ENCODE measurements around the gene TMPRSS12. TPM values are rescaled to one million over a fixed set of nuclear protein-coding genes. Genes with fewer than 3 reads are reported as not detected.

The TMPRSS12 gene
- polyA plus RNA-seq, 1 experiment = not detected

GRCh38 chr12:50934371-50934851, 91.7 kb downstream of the TMPRSS12 start:
- Histone ChIP-seq H3K27ac (ENCODE audit: low read depth, low read length) (no peak overlapping the region), H3K4me3 (ENCODE audit: low read depth, low read length) (no peak overlapping the region), H3K27me3 (ENCODE audit: control insufficient read depth, insufficient read depth, low read length) (no peaks in the 10 kb centered on the region), H3K9me3 (ENCODE audit: control insufficient read depth, insufficient read depth, low read length) (peaks cover 16% of the 10 kb centered on the region)
- ChIA-PET CTCF (interaction anchor here (1.3 kb wide), 1 partner anchor 9 kb away, joined by 4 read pairs; a partner anchor contains a TSS), POLR2A (interaction anchor here (1.5 kb wide), 1 partner anchor 10 kb away, joined by 5 read pairs; a partner anchor contains a TSS)
- no peak for TF ChIP-seq CTCF (IDR thresholded peaks at IDR 0.05; ENCODE audit: low read depth, low read length)
- no peak for DNase-seq (ENCODE audit: low read depth, low spot score)

GRCh38 chr12:50934981-50935807, 92.5 kb downstream of the TMPRSS12 start:
- Histone ChIP-seq H3K27me3 (ENCODE audit: control insufficient read depth, insufficient read depth, low read length) (no peaks in the 10 kb centered on the region), H3K27ac (ENCODE audit: low read depth, low read length) (peak overlapping the region; percentile 53), H3K4me3 (ENCODE audit: low read depth, low read length) (peak overlapping the region; percentile 5; the same call in 1 of the 2 replicates), H3K9me3 (ENCODE audit: control insufficient read depth, insufficient read depth, low read length) (peaks cover 16% of the 10 kb centered on the region)
- ChIA-PET CTCF (interaction anchor here (1.3 kb wide), 1 partner anchor 10 kb away, joined by 4 read pairs; a partner anchor contains a TSS), POLR2A (no interaction called here)
- no peak for TF ChIP-seq CTCF (IDR thresholded peaks at IDR 0.05; ENCODE audit: low read depth, low read length)
- DNase-seq (ENCODE audit: low read depth, low spot score) = peak; percentile 26

- CTCF ChIA-PET = no interaction called here
- no peak for DNase-seq (ENCODE audit: low read depth, low spot score)
- POLR2A ChIA-PET = no interaction called here
These were observed 94.2 kb downstream of the TMPRSS12 start for GRCh38 chr12:50936821-50937530.

More at GRCh38 chr12:50936821-50937530, 94.2 kb downstream of the TMPRSS12 start:
- H3K9me3 ChIP-seq (ENCODE audit: control insufficient read depth, insufficient read depth, low read length) = peaks cover 16% of the 10 kb centered on the region
- H3K4me3 ChIP-seq (ENCODE audit: low read depth, low read length) = no peak overlapping the region
- no peak for TF ChIP-seq CTCF (IDR thresholded peaks at IDR 0.05; ENCODE audit: low read depth, low read length)
- no peak overlapping the region for H3K27ac ChIP-seq (ENCODE audit: low read depth, low read length)
- no peaks in the 10 kb centered on the region for H3K27me3 ChIP-seq (ENCODE audit: control insufficient read depth, insufficient read depth, low read length)

Small RNA genes lying within 50 kb of the gene (small RNA-seq; reads per million reads assigned to genes)
- gene AC013244.2 (ENCODE audit: insufficient read length, low read depth) = not detected
- not detected for gene RN7SL519P (ENCODE audit: insufficient read length, low read depth)

Other genes starting within 250 kb of the TMPRSS12 start
- 60.5 and 63.1 TPM in 2 replicates for gene ATF1, start 78.8 kb upstream of the TMPRSS12 start, polyA plus RNA-seq (2011; rRNA removed)
- not detected in 2 replicates for gene HIGD1C, start 109.6 kb downstream of the TMPRSS12 start, polyA plus RNA-seq (2011; rRNA removed)
- 83.3 and 91.2 TPM in 2 replicates for gene SLC11A2, start 183.5 kb downstream of the TMPRSS12 start, polyA plus RNA-seq (2011; rRNA removed)
- 45.1 and 48.1 TPM in 2 replicates for gene LETMD1, start 205.4 kb downstream of the TMPRSS12 start, polyA plus RNA-seq (2011; rRNA removed)
- 26.4 and 29.9 TPM in 2 replicates for gene CSRNP2, start 240.7 kb downstream of the TMPRSS12 start, polyA plus RNA-seq (2011; rRNA removed)